Naive thymus-derived CD4-positive, alpha-beta T cell (primary cell): Measurements from ENCODE around the gene CANT1. TPM values are rescaled to one million over a fixed set of nuclear protein-coding genes. Genes with fewer than 3 reads are reported as not detected.

ENCODE experiments used
- ATAC-seq: fragments of 150-1000 bp; cut with Tn5 transposase; 2 replicates; pipeline ENCODE4 v1.10.0; 2021; ENCODE audit warnings: mild to moderate bottlenecking, moderate library complexity
- CTCF ChIA-PET: fragments of 350-600 bp; sonication (Branson Sonifier 250); formaldehyde crosslinking; loops from one replicate; lab custom pipeline; 2021; ENCODE audit warnings: antibody characterized with exemption; lab: Charles Lee
- POLR2A ChIA-PET: fragments of 350-600 bp; sonication (Branson Sonifier 250); formaldehyde crosslinking; loops from one replicate; lab custom pipeline; 2021; ENCODE audit warnings: antibody characterized with exemption, inconsistent platforms; lab: Charles Lee
- DNase-seq, 9 donors: peaks; one replicate each; pipeline versions ENCODE4 v3.0.0 to v3.0.0-alpha.2; 2020 to 2022; ENCODE audit warnings: mixed read lengths in 1 of 9
- H3K27ac ChIP-seq: one replicate; pipeline ENCODE4 v1.7.0; 2013; ENCODE audit warnings: mild to moderate bottlenecking, low read depth, low read length, moderate library complexity
- H3K27me3 ChIP-seq, 2 donors: one replicate each; pipeline ENCODE4 v1.7.0; 2013; ENCODE audit warnings: low read length in 2 of 2, mild to moderate bottlenecking in 2 of 2, moderate library complexity in 2 of 2; ENCODE audit not compliant: control insufficient read depth in 2 of 2, insufficient read depth in 2 of 2
- H3K36me3 ChIP-seq, 3 experiments: 1 replicate in 2 of 3; 2 replicates in 1 of 3; pipeline ENCODE4 v1.7.0; 2013; ENCODE audit warnings: low read length in 3 of 3, mild to moderate bottlenecking in 3 of 3, moderate library complexity in 1 of 3; ENCODE audit not compliant: insufficient read depth in 3 of 3, control insufficient read depth in 2 of 3
- H3K4me1 ChIP-seq, 2 donors: one replicate each; pipeline ENCODE4 v1.7.0; 2013; ENCODE audit warnings: low read length in 2 of 2, mild to moderate bottlenecking in 2 of 2, moderate library complexity in 1 of 2; ENCODE audit not compliant: control insufficient read depth in 2 of 2, insufficient read depth in 2 of 2
- H3K4me3 ChIP-seq: 2 replicates; pipeline ENCODE4 v1.7.0; 2013; ENCODE audit warnings: mild to moderate bottlenecking, low read length
- H3K9me3 ChIP-seq, 3 experiments: 1 replicate in 2 of 3; 2 replicates in 1 of 3; pipeline ENCODE4 v1.7.0; 2013; ENCODE audit warnings: low read length in 3 of 3; ENCODE audit not compliant: control insufficient read depth in 2 of 3
- H3K27ac Mint-ChIP-seq, 9 donors: one replicate each; pipeline ENCODE4 v1.8.0; 2020 to 2022; ENCODE audit warnings: mixed read lengths in 9 of 9, mild to moderate bottlenecking in 8 of 9, moderate library complexity in 5 of 9, inconsistent platforms in 2 of 9
- H3K27me3 Mint-ChIP-seq, 5 donors: one replicate each; pipeline ENCODE4 v1.8.0; 2021 to 2022; ENCODE audit warnings: mixed read lengths in 5 of 5, mild to moderate bottlenecking in 1 of 5
- H3K36me3 Mint-ChIP-seq, 5 donors: one replicate each; pipeline ENCODE4 v1.8.0; 2020 to 2022; ENCODE audit warnings: mixed read lengths in 5 of 5, mild to moderate bottlenecking in 3 of 5, inconsistent platforms in 1 of 5
- H3K4me1 Mint-ChIP-seq, 7 donors: one replicate each; pipeline ENCODE4 v1.8.0; 2020 to 2022; ENCODE audit warnings: mixed read lengths in 7 of 7, mild to moderate bottlenecking in 3 of 7, inconsistent platforms in 1 of 7
- H3K4me3 Mint-ChIP-seq, 10 donors: one replicate each; pipeline ENCODE4 v1.8.0; 2020 to 2022; ENCODE audit warnings: mild to moderate bottlenecking in 10 of 10, mixed read lengths in 10 of 10, moderate library complexity in 6 of 10, inconsistent platforms in 2 of 10
- H3K9me3 Mint-ChIP-seq, 11 donors: one replicate each; pipeline ENCODE4 v1.8.0; 2020 to 2022; ENCODE audit warnings: mixed read lengths in 11 of 11, mild to moderate bottlenecking in 4 of 11, inconsistent platforms in 1 of 11, moderate library complexity in 1 of 11
- intact Hi-C, 2 donors: fragments of 100-400 bp; cut with micrococcal nuclease; formaldehyde crosslinking; loops; one replicate each; pipeline ENCODE4 v1.15.1; 2023
- polyA plus RNA-seq, 2 donors: library from polyadenylated mRNA; unstranded; fragments of 300-500 nt; fragmentation: Illumina TruSeq; gene quantifications; one replicate each; pipeline ENCODE4 v1.2.3, GENCODE V29; 2021
- total RNA-seq, 6 experiments: library from RNA in 5 of 6; stranded (reverse) in 5 of 6; gene quantifications; 1 replicate in 5 of 6; 2 replicates in 1 of 6; pipeline ENCODE4 v1.2.3 and lab custom pipeline; 2021 to 2026

The CANT1 gene
- total and polyA plus RNA-seq, 7 experiments from 2014 or later, result 11.2 to 82.2 (median 42.3) TPM

DNA sequence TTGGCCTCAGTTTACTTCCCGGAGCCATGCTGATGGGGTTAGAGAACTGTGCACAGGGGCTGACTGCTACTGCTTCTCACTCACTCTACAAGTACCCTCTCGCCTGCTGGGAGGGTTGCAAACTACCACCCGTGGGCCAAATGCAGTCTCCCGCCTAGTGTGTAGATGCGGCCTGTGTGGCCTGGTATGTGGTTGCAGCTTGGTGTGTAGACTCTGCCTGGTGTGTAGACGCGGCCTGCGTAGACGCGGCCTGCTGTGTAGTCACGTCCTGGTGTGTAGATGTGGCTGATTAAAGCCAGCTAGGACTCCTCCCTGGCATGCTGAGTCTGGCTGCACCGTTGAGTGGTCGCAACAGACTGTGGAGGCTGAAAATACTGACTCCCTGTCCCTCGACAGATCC is 7.3 kb downstream of the CANT1 start:
- ChIA-PET POLR2A (interaction anchor here (1.0 kb wide), 1 partner anchor 19 kb away, joined by 4 read pairs; no protein-coding TSS in a partner anchor), CTCF (interaction anchor here (0.5 kb wide), 1 partner anchor 18 kb away, joined by 4 read pairs; no protein-coding TSS in a partner anchor)
- Histone ChIP-seq H3K36me3 (peaks cover 0 to 53% (median 0%) of the 10 kb centered on the region in 3 experiments), H3K27ac (no peak overlapping the region), H3K9me3 (no peaks in the 10 kb centered on the region), H3K4me3 (no peak overlapping the region), H3K27me3 (no peaks in the 10 kb centered on the region), H3K4me1 (peaks cover 9 to 23% of the 10 kb centered on the region in 2 donors)
- H3K9me3 Mint-ChIP-seq, result no peaks in the 10 kb centered on the region
- no peak for ATAC-seq
- no peak for DNase-seq
- intact Hi-C loops, result no loop called here
- H3K4me1 Mint-ChIP-seq, result peaks cover 14 to 45% (median 37%) of the 10 kb centered on the region in 7 donors
- H3K36me3 Mint-ChIP-seq, result peaks cover 0 to 13% (median 4%) of the 10 kb centered on the region in 5 donors
- H3K27me3 Mint-ChIP-seq, result no peaks in the 10 kb centered on the region
- no peak overlapping the region for H3K4me3 Mint-ChIP-seq
- peak overlapping the region in 5 of 9 donors; percentile 18 to 64 (median 59) for H3K27ac Mint-ChIP-seq

DNA sequence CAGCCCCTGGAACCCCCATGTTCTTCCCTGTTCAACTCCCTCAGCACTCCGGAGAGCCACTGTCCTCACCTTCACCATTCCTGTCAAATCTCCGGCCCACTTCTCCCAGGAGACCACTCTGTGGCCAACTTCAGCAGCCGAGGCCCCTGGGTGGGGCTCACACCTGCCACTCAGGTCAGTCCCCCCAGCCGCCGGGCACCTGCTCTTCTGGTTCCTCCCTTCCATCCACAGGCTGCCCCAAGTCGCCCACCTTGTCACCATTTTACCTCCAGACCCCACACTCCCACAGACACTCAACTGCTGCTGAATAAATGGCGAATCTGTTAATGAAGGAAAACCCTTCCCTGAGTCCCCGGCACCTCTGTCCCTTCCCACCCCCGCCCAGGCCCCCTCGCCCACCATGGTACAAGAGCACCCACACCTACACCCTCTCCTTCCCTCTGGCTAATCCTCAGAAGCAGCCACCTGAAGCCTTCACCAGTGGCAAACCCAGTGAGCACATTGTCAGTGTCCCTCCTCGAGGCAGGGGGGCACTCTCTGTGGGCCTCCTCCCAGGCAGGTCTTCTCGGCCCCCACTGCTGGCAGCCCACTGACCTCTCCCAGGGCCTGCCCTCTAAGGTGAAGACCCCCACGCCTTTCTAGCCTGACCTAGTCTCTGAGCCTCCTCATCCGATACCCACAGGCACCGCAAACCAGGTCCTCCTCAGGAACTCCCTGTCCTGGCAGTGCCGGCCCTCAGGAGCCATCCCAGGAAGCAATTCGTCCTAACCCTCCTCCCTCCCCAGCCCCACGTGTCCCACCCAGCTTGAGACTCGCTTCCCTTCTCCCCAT is 8.2 kb downstream of the CANT1 start:
- H3K27me3 Mint-ChIP-seq, result no peaks in the 10 kb centered on the region
- ATAC-seq (no peak), DNase-seq (no peak)
- H3K9me3 Mint-ChIP-seq, result no peaks in the 10 kb centered on the region
- Histone ChIP-seq H3K27ac (no peak overlapping the region), H3K4me1 (peaks cover 9 to 15% of the 10 kb centered on the region in 2 donors), H3K4me3 (no peak overlapping the region), H3K9me3 (no peaks in the 10 kb centered on the region), H3K36me3 (peaks cover 0 to 61% (median 4%) of the 10 kb centered on the region in 3 experiments), H3K27me3 (no peaks in the 10 kb centered on the region)
- H3K27ac Mint-ChIP-seq, result peak overlapping the region in 6 of 9 donors; percentile 17 to 61 (median 45)
- ChIA-PET CTCF (no interaction called here), POLR2A (no interaction called here)
- H3K36me3 Mint-ChIP-seq, result peaks cover 0 to 19% (median 4%) of the 10 kb centered on the region in 5 donors
- intact Hi-C loops, result no loop called here
- H3K4me3 Mint-ChIP-seq, result no peak overlapping the region
- peaks cover 5 to 37% (median 28%) of the 10 kb centered on the region in 7 donors for H3K4me1 Mint-ChIP-seq

- no peaks in the 10 kb centered on the region for H3K27me3 Mint-ChIP-seq
- DNase-seq, result no peak
- H3K36me3 ChIP-seq, result peaks cover 0 to 70% (median 4%) of the 10 kb centered on the region in 3 experiments
- H3K27ac Mint-ChIP-seq, result peak overlapping the region in 3 of 9 donors; percentile 38 to 61 (median 43)
- peaks cover 4 to 28% (median 20%) of the 10 kb centered on the region in 7 donors for H3K4me1 Mint-ChIP-seq
- no peak overlapping the region for H3K4me3 ChIP-seq
- CTCF ChIA-PET, result no interaction called here
- intact Hi-C loops, result no loop called here
- H3K9me3 ChIP-seq, result no peaks in the 10 kb centered on the region
- H3K36me3 Mint-ChIP-seq, result peaks cover 0 to 23% (median 4%) of the 10 kb centered on the region in 5 donors
- no peak overlapping the region for H3K27ac ChIP-seq
- peaks cover 5 to 7% of the 10 kb centered on the region in 2 donors for H3K4me1 ChIP-seq
- no peak overlapping the region for H3K4me3 Mint-ChIP-seq
- no peaks in the 10 kb centered on the region for H3K9me3 Mint-ChIP-seq
- POLR2A ChIA-PET, result interaction anchor here (0.5 kb wide), 1 partner anchor 36 kb away, joined by 3 read pairs; no protein-coding TSS in a partner anchor
- no peak for ATAC-seq
- H3K27me3 ChIP-seq, result no peaks in the 10 kb centered on the region
Measured at GRCh38 chr17:79000396-79001189, 9.0 kb downstream of the CANT1 start.

DNA sequence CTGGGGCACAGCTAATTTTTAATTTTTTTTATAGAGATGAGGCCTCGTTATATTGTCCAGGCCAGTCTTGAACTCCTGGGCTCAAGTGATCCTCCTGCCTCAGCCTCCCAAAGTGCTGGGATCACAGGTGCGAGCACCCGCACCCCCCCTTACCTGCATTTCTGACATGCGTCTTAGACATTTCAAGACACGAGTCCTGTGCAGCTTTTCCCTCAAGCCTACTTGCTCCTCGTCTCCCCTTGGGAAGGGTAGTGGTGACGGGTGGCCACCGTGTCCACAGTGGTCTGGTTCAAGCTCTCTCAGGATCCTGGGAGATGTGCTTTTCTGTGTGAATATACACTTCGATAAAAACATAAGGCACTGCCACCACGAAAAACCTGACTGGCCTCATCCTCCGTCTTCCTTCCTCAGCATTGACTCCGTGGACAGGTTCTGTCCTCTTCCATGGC is 9.6 kb downstream of the CANT1 start:
- ChIA-PET POLR2A (interaction anchor here (0.5 kb wide), 1 partner anchor 37 kb away, joined by 3 read pairs; no protein-coding TSS in a partner anchor), CTCF (no interaction called here)
- peak overlapping the region in 2 of 9 donors; percentile 19 to 38 for H3K27ac Mint-ChIP-seq
- Histone ChIP-seq H3K9me3 (no peaks in the 10 kb centered on the region), H3K27ac (no peak overlapping the region), H3K36me3 (peaks cover 0 to 76% (median 4%) of the 10 kb centered on the region in 3 experiments), H3K4me1 (peaks cover 0 to under 1% of the 10 kb centered on the region in 2 donors), H3K4me3 (no peak overlapping the region), H3K27me3 (no peaks in the 10 kb centered on the region)
- no peaks in the 10 kb centered on the region for H3K27me3 Mint-ChIP-seq
- H3K9me3 Mint-ChIP-seq, result no peaks in the 10 kb centered on the region
- ATAC-seq (no peak), DNase-seq (no peak)
- peaks cover 5 to 24% (median 14%) of the 10 kb centered on the region in 7 donors for H3K4me1 Mint-ChIP-seq
- peaks cover 0 to 28% (median 4%) of the 10 kb centered on the region in 5 donors for H3K36me3 Mint-ChIP-seq
- no peak overlapping the region for H3K4me3 Mint-ChIP-seq
- intact Hi-C loops, result no loop called here

DNA sequence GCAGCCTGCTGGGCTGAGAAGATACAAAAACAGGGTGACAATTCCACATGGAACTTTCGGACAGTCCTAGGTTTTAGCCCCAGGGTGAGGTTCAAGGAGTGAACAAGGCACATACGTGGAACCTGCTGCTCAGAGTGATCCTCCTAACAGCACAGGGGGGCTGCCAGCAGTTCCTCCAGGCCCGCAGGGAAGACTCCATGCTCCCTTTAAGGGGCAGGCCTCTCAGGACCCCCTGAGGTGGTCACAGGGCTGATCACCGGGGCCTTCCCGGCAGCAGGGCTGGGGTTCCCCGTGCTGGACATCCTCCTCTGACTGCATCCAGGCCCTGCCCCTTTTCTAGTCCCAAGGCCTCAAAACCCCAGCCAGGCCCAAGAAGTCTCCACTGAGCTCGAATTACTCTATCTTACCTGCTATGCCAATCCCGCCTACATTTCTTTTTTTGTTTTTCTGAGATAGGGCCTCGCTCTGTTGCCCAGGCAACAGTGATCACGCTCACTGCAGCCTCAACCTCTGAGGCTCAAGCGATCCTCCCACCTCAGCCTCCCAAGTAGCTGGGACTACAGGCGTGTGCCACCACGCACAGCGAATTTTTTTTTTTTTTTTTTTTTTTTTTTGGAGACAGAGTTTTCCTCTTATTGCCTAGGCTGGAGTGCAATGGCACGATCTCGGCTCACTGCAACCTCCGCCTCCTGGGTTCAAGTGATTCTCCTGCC is 10.4 kb downstream of the CANT1 start:
- no peaks in the 10 kb centered on the region for H3K27me3 Mint-ChIP-seq
- intact Hi-C loops, result no loop called here
- POLR2A ChIA-PET, result no interaction called here
- peaks cover 0 to 80% (median 4%) of the 10 kb centered on the region in 3 experiments for H3K36me3 ChIP-seq
- H3K4me1 Mint-ChIP-seq, result peaks cover 5 to 24% (median 14%) of the 10 kb centered on the region in 7 donors
- H3K27me3 ChIP-seq, result no peaks in the 10 kb centered on the region
- H3K9me3 Mint-ChIP-seq, result no peaks in the 10 kb centered on the region
- no peaks in the 10 kb centered on the region for H3K9me3 ChIP-seq
- H3K36me3 Mint-ChIP-seq, result peaks cover 0 to 28% (median 4%) of the 10 kb centered on the region in 5 donors
- H3K4me3 ChIP-seq, result no peak overlapping the region
- CTCF ChIA-PET, result no interaction called here
- H3K27ac Mint-ChIP-seq, result peak overlapping the region in 2 of 9 donors; percentile 6 to 38
- no peaks in the 10 kb centered on the region for H3K4me1 ChIP-seq
- DNase-seq, result no peak
- no peak for ATAC-seq
- no peak overlapping the region for H3K4me3 Mint-ChIP-seq
- no peak overlapping the region for H3K27ac ChIP-seq
